HG02588 (cell line): Measurements from ENCODE around the gene GRIPAP1.

ENCODE experiments used
- ATAC-seq: cut with Tn5 transposase; IDR thresholded peaks from one replicate; pipeline ENCODE4 v1.9.1; 2021; ENCODE audit warnings: mild to moderate bottlenecking, moderate library complexity; ENCODE audit not compliant: unreplicated experiment

GRIPAP1 gene

GRCh38 chrX:48927736-48928382, 74.2 kb downstream of the GRIPAP1 start:
- no peak for ATAC-seq

- no peak for ATAC-seq
Measured at GRCh38 chrX:48927123-48927522, 74.9 kb downstream of the GRIPAP1 start.

DNA sequence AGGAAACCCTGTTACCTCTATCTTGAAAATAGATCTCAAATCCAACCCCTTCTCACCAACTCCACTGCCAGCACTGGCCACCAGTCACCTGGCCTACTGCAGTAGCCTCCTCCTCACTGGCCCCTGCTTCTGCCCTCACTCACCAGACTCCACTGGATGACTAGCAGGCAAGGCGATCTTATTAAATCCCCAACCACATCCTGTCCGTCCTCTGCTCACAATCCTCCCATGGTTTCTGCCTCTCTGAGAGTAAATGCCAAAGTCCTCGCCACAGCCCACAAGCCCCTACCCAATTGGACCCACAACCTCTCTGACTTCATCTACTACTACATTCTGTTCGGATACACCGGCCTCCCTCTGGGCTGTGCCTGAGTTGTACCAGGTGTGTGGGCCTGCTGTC, 77.8 kb downstream of the GRIPAP1 start:
- ATAC-seq, result no peak

DNA sequence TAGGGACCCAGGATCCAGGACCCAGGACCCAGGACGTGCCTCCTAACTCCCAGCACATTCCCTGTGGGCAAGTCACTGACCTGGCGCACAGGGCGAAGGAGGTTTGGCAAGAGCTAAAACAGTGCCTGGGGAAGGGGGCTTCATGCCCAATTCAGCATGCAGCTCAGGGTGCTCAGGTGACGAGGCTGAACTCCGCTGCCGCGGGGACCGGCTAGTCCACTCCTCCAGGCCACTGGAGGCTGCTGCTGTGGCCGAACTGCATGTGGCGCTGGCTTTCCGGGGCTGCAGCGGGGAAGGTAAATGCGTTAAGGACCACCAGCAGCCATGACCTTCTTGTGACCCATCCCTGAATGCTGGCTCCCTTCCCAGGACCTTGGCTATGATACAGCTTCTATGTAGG, 78.3 kb downstream of the GRIPAP1 start:
- ATAC-seq, result no peak
